OCI-LY1 (cell line): ENCODE measurements around the gene CYB5D1.

ENCODE experiments used
- H2AFZ ChIP-seq: fragments of 200-600 bp; sonication (generic), shearing (Covaris generic); 2 replicates; pipeline ENCODE4 v1.6.0; 2014; ENCODE audit warnings: antibody characterized with exemption, mild to moderate bottlenecking, low read length
- H3F3A ChIP-seq: fragments of 200-600 bp; sonication (generic), shearing (Covaris generic); 2 replicates; pipeline ENCODE4 v1.6.0; 2014; ENCODE audit warnings: mild to moderate bottlenecking, antibody characterized with exemption, low read length, moderate library complexity; ENCODE audit not compliant: insufficient read depth
- H3K27ac ChIP-seq: fragments of 200-600 bp; sonication (generic); 2 replicates; pipeline ENCODE4 v1.5.1; 2014; ENCODE audit warnings: low read length, mixed run types, mild to moderate bottlenecking, low read depth; ENCODE audit not compliant: poor library complexity, severe bottlenecking
- H3K27me3 ChIP-seq: fragments of 200-600 bp; sonication (generic); 2 replicates; pipeline ENCODE4 v1.6.0; 2014; ENCODE audit warnings: antibody characterized with exemption, mild to moderate bottlenecking, low read length, moderate library complexity; ENCODE audit not compliant: insufficient read depth
- H3K36me3 ChIP-seq: fragments of 200-600 bp; sonication (generic); 2 replicates; pipeline ENCODE4 v1.6.1; 2014; ENCODE audit warnings: mild to moderate bottlenecking, antibody characterized with exemption, low read length, moderate library complexity, mixed read lengths; ENCODE audit not compliant: insufficient read depth
- H3K4me1 ChIP-seq: fragments of 200-600 bp; sonication (generic); 2 replicates; pipeline ENCODE4 v1.5.1; 2014; ENCODE audit warnings: mild to moderate bottlenecking, low read length, moderate library complexity; ENCODE audit not compliant: insufficient read depth, severe bottlenecking
- H3K4me2 ChIP-seq: fragments of 200-600 bp; sonication (generic), shearing (Covaris generic); 2 replicates; pipeline ENCODE4 v1.6.1; 2014; ENCODE audit warnings: low read length
- H3K4me3 ChIP-seq: fragments of 200-600 bp; sonication (generic); 2 replicates; pipeline ENCODE4 v1.5.1; 2014; ENCODE audit warnings: low read length, low read depth, mild to moderate bottlenecking, mixed read lengths; ENCODE audit not compliant: poor library complexity, severe bottlenecking
- H3K79me2 ChIP-seq: fragments of 200-600 bp; shearing (Covaris generic); 2 replicates; pipeline ENCODE4 v1.6.1; 2016; ENCODE audit warnings: mixed run types, low read length, mixed read lengths; ENCODE audit not compliant: insufficient read depth
- H3K9ac ChIP-seq: fragments of 200-600 bp; sonication (generic), shearing (Covaris generic); 2 replicates; pipeline ENCODE4 v1.6.1; 2014; ENCODE audit warnings: mild to moderate bottlenecking, low read length, mixed read lengths
- H3K9me2 ChIP-seq: fragments of 200-600 bp; sonication (generic), shearing (Covaris generic); 2 replicates; pipeline ENCODE4 v1.6.1; 2014; ENCODE audit warnings: low read depth, mild to moderate bottlenecking, low read length, mixed read lengths
- H3K9me3 ChIP-seq: fragments of 200-600 bp; shearing (Covaris generic); 2 replicates; pipeline ENCODE4 v1.6.1; 2014; ENCODE audit warnings: low read length, mixed read lengths
- H4K20me1 ChIP-seq: fragments of 200-600 bp; sonication (generic), shearing (Covaris generic); 2 replicates; pipeline ENCODE4 v1.6.0; 2016; ENCODE audit warnings: mild to moderate bottlenecking, low read length; ENCODE audit not compliant: insufficient read depth
- CTCF ChIP-seq: fragments of 200-600 bp; sonication (generic), shearing (Covaris generic); IDR thresholded peaks from 2 replicates; pipeline ENCODE4 v1.5.1; 2017; ENCODE audit warnings: mild to moderate bottlenecking, antibody characterized with exemption, low read length, moderate library complexity, mixed read lengths
- EZH2 ChIP-seq: fragments of 200-600 bp; sonication (generic), shearing (Covaris generic); IDR thresholded peaks from 2 replicates; pipeline ENCODE4 v1.8.0; 2017; ENCODE audit warnings: borderline replicate concordance, mixed run types, mild to moderate bottlenecking, antibody characterized with exemption, low read length, moderate library complexity, mixed read lengths

Gene CYB5D1

GRCh38 chr17:7848739-7849129, 9.1 kb upstream of the CYB5D1 start:
- Histone ChIP-seq H2AFZ (no peak overlapping the region), H3K4me1 (peaks cover 35% of the 10 kb centered on the region), H3K4me2 (no peak overlapping the region), H3K79me2 (no peaks in the 10 kb centered on the region), H3K27me3 (no peaks in the 10 kb centered on the region), H3K9me2 (no peaks in the 10 kb centered on the region), H3F3A (peaks cover 6% of the 10 kb centered on the region), H3K9ac (no peak overlapping the region), H3K27ac (no peak overlapping the region), H3K9me3 (no peaks in the 10 kb centered on the region), H4K20me1 (no peaks in the 10 kb centered on the region), H3K4me3 (no peak overlapping the region), H3K36me3 (peaks cover 70% of the 10 kb centered on the region)
- TF ChIP-seq CTCF (no peak), EZH2 (no peak)

GRCh38 chr17:7849130-7849750, 8.6 kb upstream of the CYB5D1 start:
- Histone ChIP-seq H3K79me2 (no peaks in the 10 kb centered on the region), H3K4me1 (peaks cover 35% of the 10 kb centered on the region), H3K9me3 (no peaks in the 10 kb centered on the region), H3K4me3 (no peak overlapping the region), H3K4me2 (no peak overlapping the region; the same call in 1 of the 2 replicates), H2AFZ (no peak overlapping the region), H3K36me3 (peaks cover 70% of the 10 kb centered on the region), H3K27ac (no peak overlapping the region), H3F3A (peaks cover 6% of the 10 kb centered on the region), H3K9ac (no peak overlapping the region; the same call in 1 of the 2 replicates), H3K27me3 (no peaks in the 10 kb centered on the region), H3K9me2 (no peaks in the 10 kb centered on the region), H4K20me1 (no peaks in the 10 kb centered on the region)
- TF ChIP-seq EZH2 (no peak), CTCF (no peak)

GRCh38 chr17:7849751-7850504, 7.9 kb upstream of the CYB5D1 start:
- Histone ChIP-seq H3K36me3 (peaks cover 70% of the 10 kb centered on the region), H3K4me2 (peak overlapping the region; percentile 90; the same call in 1 of the 2 replicates), H3K4me3 (peak overlapping the region; percentile 66), H3K4me1 (peaks cover 35% of the 10 kb centered on the region), H2AFZ (no peak overlapping the region), H3K27ac (peak overlapping the region; percentile 80), H3K9me3 (no peaks in the 10 kb centered on the region), H3F3A (peaks cover 6% of the 10 kb centered on the region), H3K9ac (peak overlapping the region; percentile 70; the same call in 1 of the 2 replicates), H3K79me2 (no peaks in the 10 kb centered on the region), H3K27me3 (no peaks in the 10 kb centered on the region), H3K9me2 (no peaks in the 10 kb centered on the region), H4K20me1 (no peaks in the 10 kb centered on the region)
- no peak for TF ChIP-seq EZH2
- TF ChIP-seq CTCF, result no peak
